GM12892 (cell line): ENCODE data around the gene ETV1.
"Not testable (repeated sequence)": the region's sequence is repeated elsewhere in the genome, so short reads cannot be mapped to it uniquely, and the experiment has no call there.

ENCODE experiments used
- DNase-seq: peaks from one replicate; pipeline ENCODE4 v3.0.0; 2011; ENCODE audit not compliant: insufficient read length
- FAIRE-seq: peaks from 2 replicates; lab custom pipeline; 2011; peaks lifted over from hg19 to GRCh38; lab: Jason Lieb, UNC
- POLR2A ChIP-seq: IDR thresholded peaks from 2 replicates; pipeline ENCODE4 v1.6.1; 2011; ENCODE audit warnings: low read depth, low read length, control low read depth
- POLR2AphosphoS5 ChIP-seq: IDR thresholded peaks from 2 replicates; pipeline ENCODE4 v1.6.1; 2011; ENCODE audit warnings: low read depth, low read length, control low read depth
- TAF1 ChIP-seq: IDR thresholded peaks from 2 replicates; pipeline ENCODE4 v1.6.1; 2011; ENCODE audit warnings: low read depth, mild to moderate bottlenecking, control low read depth, low read length, borderline replicate concordance

ETV1 gene

DNA sequence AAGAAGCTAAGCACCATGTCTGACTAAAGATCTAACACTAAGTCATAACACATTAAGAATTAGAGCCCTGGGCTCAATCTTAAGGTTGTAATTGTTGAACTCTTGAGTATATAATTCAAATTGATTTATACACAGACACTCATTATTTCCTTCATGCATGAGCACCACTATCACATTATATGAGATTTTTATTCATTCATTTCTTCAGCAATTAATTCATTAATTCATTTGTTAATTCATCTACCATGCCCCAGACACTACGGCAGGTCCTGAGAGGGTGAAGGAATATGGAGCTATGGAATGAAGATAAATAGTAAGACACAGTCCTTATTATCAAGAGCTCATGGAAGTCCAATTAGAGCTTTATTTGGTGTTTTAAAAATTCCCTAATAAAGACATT lies 41.9 kb downstream of the ETV1 start:
- FAIRE-seq, result no peak
- TF ChIP-seq POLR2AphosphoS5, result no peak
- TF ChIP-seq POLR2A, result no peak
- no peak for TF ChIP-seq TAF1
- no peak for DNase-seq

DNA sequence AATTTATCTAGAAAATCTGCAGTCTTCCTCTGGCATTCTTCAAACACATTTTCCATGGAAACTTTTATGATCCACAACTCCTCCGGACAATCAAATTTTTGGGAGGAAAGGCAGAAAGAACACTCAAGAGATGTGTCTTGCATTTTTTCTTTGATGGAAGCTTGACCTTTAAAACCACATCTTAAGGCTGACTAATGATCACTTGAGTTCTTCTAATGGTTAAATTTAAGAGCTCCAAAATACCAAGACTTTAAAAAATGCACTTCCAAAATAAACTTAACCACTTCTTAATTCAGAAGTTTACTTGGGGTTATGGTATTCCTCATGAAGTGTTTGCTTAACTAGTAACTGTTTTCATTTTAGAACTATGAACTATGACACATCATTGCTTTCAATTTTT lies 43.3 kb downstream of the ETV1 start:
- FAIRE-seq (no peak), DNase-seq (no peak)
- TF ChIP-seq POLR2A, result no peak
- no peak for TF ChIP-seq TAF1
- no peak for TF ChIP-seq POLR2AphosphoS5

DNA sequence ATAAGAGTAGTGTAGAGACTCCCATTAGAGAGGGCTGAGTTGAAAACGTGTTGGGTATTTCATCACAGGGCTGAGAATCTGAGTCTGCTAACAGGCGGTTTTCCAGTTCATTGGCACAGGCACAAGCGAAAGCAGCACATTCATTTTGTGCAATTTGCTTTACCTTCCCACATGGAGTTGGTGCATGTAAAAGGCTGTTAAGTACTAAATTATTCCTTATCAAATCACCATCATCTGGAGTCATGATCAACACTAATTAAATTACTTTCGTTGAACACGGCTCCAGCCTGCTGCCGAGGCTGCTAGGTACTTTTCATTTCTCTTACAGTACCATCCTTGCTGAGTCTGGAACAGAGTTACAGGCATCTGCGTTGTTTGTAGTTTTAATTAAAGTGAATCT lies 43.8 kb downstream of the ETV1 start:
- no peak for FAIRE-seq
- DNase-seq, result no peak
- TF ChIP-seq TAF1, result no peak

DNA sequence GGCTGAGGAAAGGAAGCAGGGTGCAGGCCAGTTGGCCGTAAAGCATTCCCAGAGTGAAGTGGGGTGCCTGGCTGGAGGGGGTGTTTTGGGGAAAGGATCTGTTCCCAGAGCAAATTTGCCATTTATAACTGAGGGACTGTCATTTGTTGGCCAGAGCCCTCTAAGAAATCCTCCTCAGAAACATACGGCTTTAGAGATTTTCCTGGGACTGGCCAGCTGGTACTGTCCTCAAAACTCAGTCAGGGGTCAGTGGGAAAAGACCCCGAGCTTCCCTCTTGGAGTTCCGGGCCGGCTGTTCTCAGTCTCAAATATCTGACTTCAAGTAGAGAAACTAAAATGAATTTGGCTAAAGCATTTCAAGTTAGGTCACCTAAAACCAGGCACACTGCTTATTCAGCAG lies 55.9 kb downstream of the ETV1 start:
- DNase-seq (no peak), FAIRE-seq (no peak)
- TF ChIP-seq POLR2A (no peak), POLR2AphosphoS5 (no peak), TAF1 (no peak)

DNA sequence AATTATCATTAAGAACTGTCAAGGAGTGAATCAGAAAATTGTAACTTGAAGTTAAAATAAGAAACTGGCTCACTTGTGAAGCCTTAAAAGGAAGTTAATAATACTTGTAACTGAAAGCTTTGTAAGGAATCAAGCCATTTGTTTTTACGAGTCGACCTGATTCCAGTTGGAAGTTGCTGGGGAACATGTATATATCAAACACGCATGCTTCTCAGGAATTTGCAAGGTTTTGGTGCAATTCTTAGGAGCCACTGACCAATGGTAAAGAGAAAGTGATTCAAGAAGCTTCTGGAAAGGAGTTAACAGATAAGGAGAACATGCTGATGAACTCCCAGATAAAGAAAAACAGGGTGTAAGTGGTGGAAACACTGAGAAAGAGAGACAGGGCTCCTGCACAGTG lies 56.4 kb downstream of the ETV1 start:
- TF ChIP-seq TAF1 (no peak), POLR2A (no peak), POLR2AphosphoS5 (no peak)
- FAIRE-seq, result no peak
- DNase-seq, result no peak

DNA sequence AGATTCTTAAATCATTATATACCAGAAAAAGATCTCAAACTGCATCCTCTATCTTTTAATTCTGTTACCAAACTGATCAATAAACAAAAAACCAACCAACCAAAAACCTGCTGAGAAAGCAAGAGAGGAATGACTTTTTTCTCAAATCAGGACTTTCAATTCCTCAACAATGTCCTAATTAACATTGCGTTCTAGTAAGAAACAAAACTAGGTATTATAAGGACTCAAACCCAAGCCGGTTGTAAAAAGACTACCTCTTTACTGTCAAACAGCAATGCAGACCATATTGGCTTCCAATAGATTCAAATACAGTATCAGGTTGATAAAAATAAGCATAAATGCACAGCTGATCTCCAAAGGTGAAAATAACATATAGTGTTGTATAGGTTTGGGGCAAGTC lies 57.3 kb downstream of the ETV1 start:
- DNase-seq, result no peak
- TF ChIP-seq POLR2A, result no peak
- no peak for TF ChIP-seq TAF1
- TF ChIP-seq POLR2AphosphoS5, result no peak
- no peak for FAIRE-seq

DNA sequence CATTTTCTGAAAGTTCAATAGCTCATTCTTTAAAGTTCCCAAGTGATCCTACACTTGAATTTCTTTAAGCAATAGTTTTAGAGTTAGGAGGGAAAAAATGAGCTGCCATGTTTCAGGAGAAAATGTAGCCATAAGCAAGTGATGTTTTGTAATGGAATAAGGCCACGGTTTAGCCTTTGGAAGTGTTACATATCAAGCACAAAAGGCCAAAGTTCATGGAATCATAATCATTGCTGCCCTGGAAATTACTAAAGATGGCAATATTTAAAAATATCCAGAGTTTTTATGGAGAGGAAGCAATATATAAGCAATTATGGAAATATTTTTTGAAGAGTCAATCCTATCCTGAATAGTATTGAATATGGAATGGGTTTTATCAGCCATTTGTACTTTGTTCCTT lies 68.4 kb downstream of the ETV1 start:
- FAIRE-seq (no peak), DNase-seq (no peak)
- TF ChIP-seq TAF1, result no peak
- TF ChIP-seq POLR2AphosphoS5, result no peak
- TF ChIP-seq POLR2A, result no peak

DNA sequence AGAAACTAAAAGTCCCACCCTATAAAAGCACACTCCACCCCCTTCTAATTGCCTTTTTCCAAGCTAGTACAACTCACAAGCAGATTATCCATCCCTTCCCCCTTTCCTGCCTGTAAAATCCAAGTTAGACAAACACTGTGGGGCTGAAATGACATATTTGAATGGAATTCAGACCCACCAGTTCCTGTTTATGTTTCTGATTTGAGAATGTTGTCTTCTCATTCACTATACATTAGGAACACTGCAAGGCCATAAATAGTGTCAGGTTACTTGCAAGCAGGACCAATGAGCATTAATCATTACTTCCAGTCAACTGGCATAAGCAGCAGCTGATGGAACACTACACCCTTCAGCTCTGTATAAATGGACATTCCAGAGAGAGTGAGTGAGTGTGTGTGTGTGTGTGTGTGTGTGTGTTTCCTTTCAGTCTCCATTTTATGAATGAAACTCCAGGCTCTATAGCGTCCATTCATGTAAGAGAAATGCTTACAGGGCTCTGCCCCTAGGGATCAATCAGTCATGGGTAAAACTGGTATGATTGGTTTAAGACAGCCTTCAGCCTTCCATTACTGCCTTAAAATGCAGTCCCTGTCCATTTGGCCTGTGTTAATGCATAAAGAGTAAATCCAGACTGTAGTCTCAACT lies 69.3 kb downstream of the ETV1 start:
- DNase-seq (no peak), FAIRE-seq (no peak)
- TF ChIP-seq POLR2A (no peak), POLR2AphosphoS5 (no peak), TAF1 (no peak)

DNA sequence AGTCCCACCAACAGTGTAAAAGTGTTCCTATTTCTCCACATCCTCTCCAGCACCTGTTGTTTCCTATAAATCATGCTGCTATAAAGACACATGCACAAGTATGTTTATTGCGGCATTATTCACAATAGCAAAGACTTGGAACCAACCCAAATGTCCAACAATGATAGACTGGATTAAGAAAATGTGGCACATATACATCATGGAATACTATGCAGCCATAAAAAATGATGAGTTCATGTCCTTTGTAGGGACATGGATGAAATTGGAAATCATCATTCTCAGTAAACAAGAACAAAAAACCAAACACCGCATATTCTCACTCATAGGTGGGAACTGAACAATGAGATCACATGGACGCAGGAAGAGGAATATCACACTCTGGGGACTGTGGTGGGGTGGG lies 71.1 kb downstream of the ETV1 start:
- DNase-seq, FAIRE-seq: not testable (repeated sequence)

DNA sequence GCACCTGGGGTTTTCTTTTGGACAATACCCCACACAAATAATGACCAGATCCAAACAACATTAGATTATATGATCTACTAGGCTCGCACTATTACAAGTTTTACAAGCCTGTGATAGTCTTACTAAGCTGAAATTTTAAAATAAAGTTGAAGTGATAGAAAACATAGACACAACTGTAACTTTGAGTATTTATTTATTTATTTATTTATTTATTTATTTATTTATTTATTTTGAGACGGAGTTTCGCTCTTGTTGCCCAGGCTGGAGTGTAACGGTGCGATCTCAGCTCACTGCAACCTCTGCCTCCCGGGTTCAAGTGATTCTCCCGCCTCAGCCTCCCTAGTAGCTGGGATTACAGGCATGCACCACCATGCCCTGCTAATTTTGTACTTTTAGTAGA lies 72.4 kb downstream of the ETV1 start:
- not testable (repeated sequence) for DNase-seq, FAIRE-seq

DNA sequence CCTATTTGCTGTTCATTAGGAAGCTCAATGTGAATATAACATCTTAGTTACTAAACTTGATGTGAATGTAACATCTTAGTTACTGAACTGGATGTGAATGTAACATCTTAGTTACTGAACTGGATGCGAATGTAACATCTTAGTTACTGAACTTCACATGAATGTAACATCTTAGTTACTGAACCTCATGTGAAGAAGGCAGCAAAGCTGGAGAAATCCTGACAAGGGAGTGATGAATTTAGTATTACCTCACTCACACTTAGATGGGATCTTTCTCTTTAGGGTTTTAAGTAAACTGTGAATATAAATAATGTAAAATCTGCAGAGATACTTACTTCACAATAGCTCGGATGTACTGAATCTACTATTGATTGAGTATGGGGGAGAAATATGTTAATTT lies 73.6 kb downstream of the ETV1 start:
- TF ChIP-seq POLR2AphosphoS5 (no peak), POLR2A (no peak), TAF1 (no peak)
- DNase-seq (no peak), FAIRE-seq (no peak)

DNA sequence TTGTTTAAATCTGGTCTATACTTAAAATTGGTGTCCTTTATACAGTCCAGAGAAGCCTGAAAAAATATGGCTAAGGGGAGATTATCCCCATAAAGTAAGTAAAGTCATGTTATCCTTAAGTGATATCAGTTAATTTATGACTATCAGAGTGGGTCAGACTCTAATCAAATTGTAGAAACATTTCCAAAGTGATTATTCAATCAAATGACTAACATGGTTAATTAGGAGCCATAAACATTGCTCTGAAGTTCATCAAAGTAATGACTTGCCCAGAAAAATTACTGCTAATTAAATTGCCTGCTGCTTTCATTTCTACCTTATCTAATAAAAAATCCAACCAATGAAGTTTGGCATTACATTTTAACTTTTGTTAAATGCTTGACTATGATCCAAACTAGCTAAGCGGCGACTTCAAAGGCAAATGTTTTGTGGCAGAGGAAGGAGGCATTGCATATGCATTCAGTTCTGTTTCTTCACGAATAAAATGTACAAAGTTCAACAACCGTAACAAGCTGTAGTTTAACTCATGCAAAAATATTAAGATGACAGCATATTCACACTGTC lies 76.7 kb downstream of the ETV1 start:
- TF ChIP-seq POLR2AphosphoS5, result no peak
- TF ChIP-seq POLR2A, result no peak
- no peak for TF ChIP-seq TAF1
- DNase-seq (no peak), FAIRE-seq (no peak)

DNA sequence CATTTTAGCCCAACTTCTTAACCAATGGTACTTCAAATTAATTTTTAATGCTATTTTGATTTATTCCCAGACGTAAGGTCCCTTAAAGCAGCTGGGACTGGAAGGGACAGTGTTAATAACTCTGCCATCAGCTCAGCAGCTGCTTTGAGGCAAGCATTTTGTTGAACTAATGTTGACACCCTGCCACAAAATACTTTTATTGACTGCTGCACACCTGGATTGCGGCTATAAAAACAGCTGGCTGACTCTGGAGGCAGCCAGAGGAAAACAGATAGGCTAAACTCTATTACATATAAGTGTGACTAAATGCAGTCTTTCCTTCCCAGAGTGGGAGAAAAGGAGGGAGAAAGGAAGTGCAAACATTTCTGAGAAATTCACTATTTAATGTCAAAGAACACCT lies 77.6 kb downstream of the ETV1 start:
- DNase-seq, result no peak
- no peak for FAIRE-seq
- TF ChIP-seq TAF1 (no peak), POLR2A (no peak), POLR2AphosphoS5 (no peak)

DNA sequence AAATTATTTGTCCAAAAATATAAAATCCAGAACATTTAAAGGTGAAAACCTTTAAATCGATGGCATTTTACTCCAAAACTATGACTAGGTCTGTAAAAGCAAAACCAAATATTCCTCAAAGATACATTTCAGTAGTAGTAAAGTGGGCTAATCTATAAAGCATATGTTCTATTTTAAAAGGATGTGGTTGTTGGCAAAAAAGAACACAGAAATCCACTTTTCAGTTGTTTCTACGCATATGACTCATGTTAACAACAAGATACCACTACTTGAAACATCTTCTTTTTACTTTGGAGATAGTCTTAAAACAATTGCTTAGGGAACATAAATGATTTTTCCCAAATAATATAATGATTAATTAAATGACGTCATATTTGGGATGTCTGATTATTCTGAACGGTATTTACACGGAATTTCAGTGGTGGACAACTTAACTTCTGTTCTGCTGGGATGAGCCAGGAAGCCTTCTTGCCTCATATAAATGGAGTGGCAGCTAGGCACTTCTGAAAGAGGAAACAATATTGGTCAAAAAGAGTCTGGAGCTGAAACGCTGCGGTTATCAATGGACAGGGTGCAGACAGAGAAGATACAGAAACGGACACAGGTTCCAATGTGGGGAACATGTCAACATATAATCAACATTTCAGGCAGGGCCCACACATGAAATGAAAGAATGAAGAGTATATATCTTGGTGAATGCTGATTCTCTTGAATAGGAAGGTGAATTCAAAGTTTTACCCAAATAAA lies 78.5 kb downstream of the ETV1 start:
- no peak for DNase-seq
- TF ChIP-seq TAF1 (no peak), POLR2A (no peak), POLR2AphosphoS5 (no peak)
- FAIRE-seq, result no peak
